IMR-90 (cell line): ENCODE results near the gene VPS41. TPM values are rescaled to one million over a fixed set of nuclear protein-coding genes. Genes with fewer than 3 reads are reported as not detected.

ENCODE experiments used
- ATAC-seq: fragments of 200-7000 bp; cut with Tn5 transposase; 2 replicates; pipeline ENCODE4 v1.9.1; 2020; ENCODE audit warnings: low read depth, mild to moderate bottlenecking, moderate library complexity
- BruUV-seq: library from RNA; stranded (reverse); fragments of 400-500 nt; replicated peaks from 2 replicates; lab custom pipeline; 2021; lab: Mats Ljungman, UMichigan
- CTCF ChIA-PET: fragments of 300-600 bp; formaldehyde crosslinking; extraction: SDS; loops from one replicate; lab custom pipeline; 2021; ENCODE audit warnings: antibody characterized with exemption; lab: Yijun Ruan, JAX
- POLR2A ChIA-PET: fragments of 300-600 bp; sonication (Branson Sonifier 250); formaldehyde crosslinking; loops from one replicate; lab custom pipeline; 2022; ENCODE audit warnings: antibody characterized with exemption; ENCODE audit not compliant: unreplicated experiment; lab: Charles Lee
- DNase-seq: peaks from one replicate; pipeline ENCODE4 v3.0.0; 2013
- H2AFZ ChIP-seq: replicated peaks from 2 replicates; pipeline ENCODE3; 2013; ENCODE audit warnings: low read length, mild to moderate bottlenecking; ENCODE audit not compliant: poor library complexity
- H2AK5ac ChIP-seq: 2 replicates; pipeline ENCODE4 v1.6.1; 2013; ENCODE audit warnings: low read depth, low read length, inconsistent platforms
- H2AK9ac ChIP-seq: replicated peaks from 2 replicates; pipeline ENCODE3; 2013; ENCODE audit warnings: mild to moderate bottlenecking, low read depth, low read length, moderate library complexity; ENCODE audit not compliant: poor library complexity
- H2BK120ac ChIP-seq: 2 replicates; pipeline ENCODE4 v1.6.1; 2013; ENCODE audit warnings: low read depth, low read length, inconsistent platforms
- H2BK15ac ChIP-seq: 3 replicates; pipeline ENCODE4 v1.6.1; 2013; ENCODE audit warnings: low read depth, low read length, inconsistent platforms
- H2BK20ac ChIP-seq: 2 replicates; pipeline ENCODE4 v1.6.1; 2013; ENCODE audit warnings: low read depth, mild to moderate bottlenecking, inconsistent platforms, low read length, moderate library complexity
- H2BK5ac ChIP-seq: 2 replicates; pipeline ENCODE4 v1.6.1; 2013; ENCODE audit warnings: mild to moderate bottlenecking, low read depth, low read length, inconsistent platforms; ENCODE audit not compliant: poor library complexity, severe bottlenecking
- H3K14ac ChIP-seq: replicated peaks from 2 replicates; pipeline ENCODE4 v1.6.1; 2013; ENCODE audit warnings: low read depth, low read length, inconsistent platforms
- H3K18ac ChIP-seq: 2 replicates; pipeline ENCODE4 v1.6.1; 2013; ENCODE audit warnings: low read depth, low read length, control low read depth
- H3K23ac ChIP-seq: 2 replicates; pipeline ENCODE4 v1.6.1; 2013; ENCODE audit warnings: low read depth, low read length, inconsistent platforms
- H3K27ac ChIP-seq: 2 replicates; pipeline ENCODE4 v1.5.1; 2013; ENCODE audit warnings: mild to moderate bottlenecking, control low read depth, low read length; ENCODE audit not compliant: insufficient read depth
- H3K27me3 ChIP-seq: 2 replicates; pipeline ENCODE4 v1.6.1; 2013; ENCODE audit warnings: low read length; ENCODE audit not compliant: control insufficient read depth, insufficient read depth
- H3K36me3 ChIP-seq: 2 replicates; pipeline ENCODE4 v1.6.1; 2013; ENCODE audit warnings: low read length, mixed read lengths; ENCODE audit not compliant: control insufficient read depth, insufficient read depth
- H3K4ac ChIP-seq: 2 replicates; pipeline ENCODE4 v1.6.1; 2013; ENCODE audit warnings: low read depth, low read length, inconsistent platforms
- H3K4me1 ChIP-seq: 2 replicates; pipeline ENCODE4 v1.6.1; 2013; ENCODE audit warnings: low read length, mixed read lengths; ENCODE audit not compliant: control insufficient read depth, insufficient read depth
- H3K4me2 ChIP-seq: 2 replicates; pipeline ENCODE4 v1.6.1; 2013; ENCODE audit warnings: low read depth, mild to moderate bottlenecking, control low read depth, low read length, moderate library complexity
- H3K4me3 ChIP-seq: 2 replicates; pipeline ENCODE4 v1.5.1; 2013; ENCODE audit warnings: low read depth, mild to moderate bottlenecking, control low read depth, low read length, moderate library complexity; ENCODE audit not compliant: insufficient read depth
- H3K56ac ChIP-seq: 2 replicates; pipeline ENCODE4 v1.6.1; 2013; ENCODE audit warnings: low read length, inconsistent platforms; ENCODE audit not compliant: insufficient read depth; ENCODE audit errors: extremely low read depth
- H3K79me1 ChIP-seq, 2 experiments: 2 replicates each; pipeline ENCODE4 v1.6.1; 2013; ENCODE audit warnings: low read length in 2 of 2, inconsistent platforms in 1 of 2, low read depth in 1 of 2
- H3K9ac ChIP-seq: 2 replicates; pipeline ENCODE4 v1.6.1; 2013; ENCODE audit warnings: low read depth, low read length, control low read depth
- H3K9me1 ChIP-seq: 2 replicates; pipeline ENCODE4 v1.6.1; 2013; ENCODE audit warnings: low read length, inconsistent platforms; ENCODE audit not compliant: insufficient read depth
- H3K9me3 ChIP-seq: 2 replicates; pipeline ENCODE4 v1.6.1; 2013; ENCODE audit warnings: low read length; ENCODE audit not compliant: control insufficient read depth, insufficient read depth
- H4K20me1 ChIP-seq: 2 replicates; pipeline ENCODE4 v1.6.1; 2013; ENCODE audit warnings: low read length, inconsistent platforms; ENCODE audit not compliant: insufficient read depth
- H4K5ac ChIP-seq: 2 replicates; pipeline ENCODE4 v1.6.1; 2013; ENCODE audit warnings: mild to moderate bottlenecking, low read depth, low read length, control low read depth
- H4K8ac ChIP-seq, 2 experiments: 2 replicates each; pipeline ENCODE4 v1.6.1; 2013; ENCODE audit warnings: low read depth in 2 of 2, low read length in 2 of 2, control low read depth in 1 of 2, inconsistent platforms in 1 of 2
- H4K91ac ChIP-seq: 2 replicates; pipeline ENCODE4 v1.6.1; 2013; ENCODE audit warnings: low read depth, low read length, inconsistent platforms; ENCODE audit not compliant: insufficient read depth
- BHLHE40 ChIP-seq: fragments of 150-350 bp; IDR thresholded peaks from 2 replicates; pipeline ENCODE4 v1.6.1; 2016; ENCODE audit warnings: mild to moderate bottlenecking, low read depth, low read length
- CEBPB ChIP-seq: IDR thresholded peaks from 2 replicates; pipeline ENCODE4 v1.6.1; 2012; ENCODE audit warnings: low read depth, low read length, improper control_type of control experiment
- CHD1 ChIP-seq: IDR thresholded peaks from 2 replicates; pipeline ENCODE4 v1.6.1; 2012; ENCODE audit warnings: low read depth, low read length, improper control_type of control experiment
- CTCF ChIP-seq: conservative IDR thresholded peaks from 2 replicates; pipeline ENCODE4 v1.5.1; 2012; ENCODE audit warnings: mild to moderate bottlenecking, low read depth, low read length, improper control_type of control experiment
- ELK1 ChIP-seq: fragments of 150-350 bp; IDR thresholded peaks from 2 replicates; pipeline ENCODE4 v1.6.1; 2016; ENCODE audit warnings: low read depth, mild to moderate bottlenecking, low read length, moderate library complexity, borderline replicate concordance
- FOS ChIP-seq: fragments of 150-350 bp; IDR thresholded peaks from 2 replicates; pipeline ENCODE4 v1.6.1; 2016; ENCODE audit warnings: low read depth, low read length
- MAZ ChIP-seq: IDR thresholded peaks from 2 replicates; pipeline ENCODE4 v1.6.1; 2012; ENCODE audit warnings: low read depth, mild to moderate bottlenecking, low read length, improper control_type of control experiment, moderate library complexity, borderline replicate concordance
- MXI1 ChIP-seq: IDR thresholded peaks from 2 replicates; pipeline ENCODE4 v1.6.1; 2012; ENCODE audit warnings: low read depth, mild to moderate bottlenecking, low read length, moderate library complexity, borderline replicate concordance
- NFE2L2 ChIP-seq: fragments of 150-350 bp; IDR thresholded peaks from 2 replicates; pipeline ENCODE4 v1.6.1; 2016; ENCODE audit warnings: low read depth, mild to moderate bottlenecking, low read length
- RAD21 ChIP-seq: IDR thresholded peaks from 2 replicates; pipeline ENCODE4 v1.6.1; 2012; ENCODE audit warnings: low read length, improper control_type of control experiment
- RCOR1 ChIP-seq: IDR thresholded peaks from 2 replicates; pipeline ENCODE4 v1.6.1; 2012; ENCODE audit warnings: mild to moderate bottlenecking, low read length, improper control_type of control experiment; ENCODE audit not compliant: insufficient replicate concordance
- RFX5 ChIP-seq: IDR thresholded peaks from 2 replicates; pipeline ENCODE4 v1.8.0; 2012; ENCODE audit warnings: low read depth, mild to moderate bottlenecking, low read length, moderate library complexity
- USF2 ChIP-seq: fragments of 150-350 bp; IDR thresholded peaks from 2 replicates; pipeline ENCODE4 v1.6.1; 2017; ENCODE audit warnings: mild to moderate bottlenecking, antibody characterized with exemption, low read length, low read depth
- WGBS, 2 experiments: methylation state at CpG; one replicate each; pipeline versions ENCODE4 v1.1.5 to v1.1.7; 2013; ENCODE audit warnings: missing lambda C conversion rate in 2 of 2; ENCODE audit not compliant: insufficient read length in 1 of 2; ENCODE audit errors: extremely low coverage in 2 of 2; 5-methylcytosine and 5-hydroxymethylcytosine counted together
- dilution Hi-C: fragments of 300-500 bp; cut with HindIII; formaldehyde crosslinking; loops from one replicate; pipeline ENCODE4 v1.14.3; 2018; ENCODE audit warnings: low sequenced_read_pairs; ENCODE audit not compliant: unreplicated experiment
- in situ Hi-C: fragments of 300-500 bp; cut with MboI; formaldehyde crosslinking; loops from 3 replicates; pipeline ENCODE4 v1.14.3; 2019; ENCODE audit warnings: low sequenced_read_pairs, inconsistent platforms, mixed read lengths
- intact Hi-C: fragments of 100-400 bp; cut with micrococcal nuclease; formaldehyde crosslinking; loops from 2 replicates; pipeline ENCODE4 v1.10.0; 2022
- polyA plus RNA-seq, 3 experiments: library from polyadenylated mRNA; depleted of rRNA; stranded (reverse); fragments of >200 nt; gene quantifications; 2 replicates each; pipeline ENCODE4 v1.2.3, GENCODE V29; 2012; ENCODE audit warnings: low replicate concordance in 1 of 3
- total RNA-seq: library from RNA; depleted of rRNA; stranded (reverse); fragments of >200 nt; gene quantifications from 2 replicates; pipeline ENCODE4 v1.2.3, GENCODE V29; 2012

The VPS41 gene
- total and polyA plus RNA-seq, 2 of the 4 experiments (the other 2 are of a cell fraction), result 16.0 to 28.0 TPM

GRCh38 chr7:38817526-38817925 lies 91.5 kb downstream of the VPS41 start:
- no peak overlapping the region for H2BK15ac ChIP-seq
- BruUV-seq, result no TSS peak
- H2BK120ac ChIP-seq, result no peak overlapping the region
- ChIA-PET CTCF (no interaction called here), POLR2A (no interaction called here)
- H3K27ac ChIP-seq, result no peak overlapping the region
- H3K79me1 ChIP-seq, result no peaks in the 10 kb centered on the region
- TF ChIP-seq NFE2L2, result no peak
- TF ChIP-seq ELK1, result no peak
- TF ChIP-seq FOS, result no peak
- TF ChIP-seq RFX5, result no peak
- TF ChIP-seq RAD21, result no peak
- no peak for TF ChIP-seq MXI1
- no peak for TF ChIP-seq CEBPB
- no peak for TF ChIP-seq BHLHE40
- no peak for TF ChIP-seq MAZ
- no peak for TF ChIP-seq CHD1
- TF ChIP-seq CTCF, result no peak
- TF ChIP-seq RCOR1, result no peak
- no peak for TF ChIP-seq USF2
- no peak overlapping the region for H3K14ac ChIP-seq
- no peak overlapping the region for H4K8ac ChIP-seq
- H4K20me1 ChIP-seq, result no peaks in the 10 kb centered on the region
- H3K4me1 ChIP-seq, result no peaks in the 10 kb centered on the region
- H2AK5ac ChIP-seq, result no peak overlapping the region
- in situ Hi-C loops, result no loop called here
- no peak overlapping the region for H3K56ac ChIP-seq
- dilution Hi-C loops, result no loop called here
- no peak overlapping the region for H3K4ac ChIP-seq
- no peak overlapping the region for H2AFZ ChIP-seq
- no peak overlapping the region for H3K4me2 ChIP-seq
- no peak overlapping the region for H3K23ac ChIP-seq
- no peak overlapping the region for H3K4me3 ChIP-seq
- no peak overlapping the region for H2AK9ac ChIP-seq
- H3K9ac ChIP-seq, result no peak overlapping the region
- H2BK20ac ChIP-seq, result no peak overlapping the region
- no peak overlapping the region for H2BK5ac ChIP-seq
- intact Hi-C loops, result no loop called here
- WGBS, 2 experiments, result 100% methylated on average over 1 of the region's 7 CpGs; no CpG with 5 or more reads in 1 of the 2 experiments
- H3K27me3 ChIP-seq, result no peaks in the 10 kb centered on the region
- H3K9me1 ChIP-seq, result no peaks in the 10 kb centered on the region
- no peaks in the 10 kb centered on the region for H3K9me3 ChIP-seq
- ATAC-seq, result no peak
- H3K18ac ChIP-seq, result no peak overlapping the region
- H3K36me3 ChIP-seq, result 0 out of 2 replicates have a peak, but pooled peaks cover 1% of the 10 kb centered on the region
- H4K91ac ChIP-seq, result no peak overlapping the region
- no peak for DNase-seq
- H4K5ac ChIP-seq, result no peak overlapping the region
